Upper lobe of left lung (tissue), 6 donors: ENCODE data around the gene PRSS56. TPM values are rescaled to one million over a fixed set of nuclear protein-coding genes. Genes with fewer than 3 reads are reported as not detected.
A peak's percentile ranks its signal among the peaks of the same experiment; 100 is the strongest.

ENCODE experiments used
- ATAC-seq, 2 donors: fragments of 200-7000 bp; cut with Tn5 transposase; one replicate each; pipeline ENCODE4 v1.9.1; 2022; ENCODE audit warnings: mild to moderate bottlenecking in 2 of 2, moderate library complexity in 2 of 2; ENCODE audit not compliant: low FRiP score in 2 of 2
- DNase-seq, 2 donors: peaks; one replicate each; pipeline ENCODE4 v3.0.0-alpha.2; 2019 to 2020
- H3K27ac ChIP-seq, 4 donors: fragments of 200-600 bp; sonication (generic); one replicate each; pipeline ENCODE4 v1.5.1; 2016 to 2019
- H3K27me3 ChIP-seq, 4 donors: fragments of 200-600 bp; sonication (generic); one replicate each; pipeline ENCODE4 v1.5.1; 2017 to 2019
- H3K36me3 ChIP-seq, 4 donors: fragments of 200-600 bp; sonication (generic); one replicate each; pipeline ENCODE4 v1.5.1; 2016 to 2019
- H3K4me1 ChIP-seq, 4 donors: fragments of 200-600 bp; sonication (generic); one replicate each; pipeline ENCODE4 v1.5.1; 2018 to 2019
- H3K4me3 ChIP-seq, 4 donors: fragments of 200-600 bp; sonication (generic); one replicate each; pipeline ENCODE4 v1.5.1; 2017 to 2019; ENCODE audit warnings: mild to moderate bottlenecking in 2 of 4, moderate library complexity in 1 of 4
- H3K9me3 ChIP-seq, 4 donors: fragments of 200-600 bp; sonication (generic); one replicate each; pipeline ENCODE4 v1.5.1; 2018 to 2019
- EP300 ChIP-seq, 4 donors: sonication (generic); formaldehyde crosslinking; IDR thresholded peaks; one replicate each; pipeline ENCODE4 v1.5.1; 2017; ENCODE audit warnings: antibody characterized with exemption in 4 of 4, control low read depth in 2 of 4
- POLR2A ChIP-seq, 4 donors: fragments of 450-650 bp; IDR thresholded peaks; one replicate each; pipeline ENCODE4 v1.5.1; 2016 to 2017; ENCODE audit warnings: antibody characterized with exemption in 4 of 4, mild to moderate bottlenecking in 2 of 4
- POLR2AphosphoS5 ChIP-seq, 2 donors: sonication (generic); formaldehyde crosslinking; IDR thresholded peaks; one replicate each; pipeline ENCODE4 v1.5.1; 2017; ENCODE audit warnings: antibody characterized with exemption in 2 of 2
- WGBS, 2 donors: methylation state at CpG; one replicate each; pipeline ENCODE4 v1.1.5; 2017 to 2018; 5-methylcytosine and 5-hydroxymethylcytosine counted together
- total RNA-seq, 6 donors: library from RNA; depleted of rRNA in 4 of 6; stranded (reverse); fragments of >200 nt in 4 of 6; gene quantifications; one replicate each; pipeline versions ENCODE4 v1.1.0 to v1.2.1, GENCODE V29; 2016 to 2021
- TF ChIP-seq, protein P1 (sequence below), 6 experiments: fragments of 450-650 bp in 4 of 6; fragments of 200-600 bp in 2 of 6; sonication (generic) in 2 of 6; IDR thresholded peaks; one replicate each; pipeline ENCODE4 v1.5.1; 2016 to 2019; ENCODE audit warnings: antibody characterized with exemption in 6 of 6
- donor health status: DM: no; HTN: no; CAD: no; lungs with moderate emphysema.
- donor health status: DM: no; HTN: yes; CAD: no; lungs with severe emphysema.

The PRSS56 gene
- total RNA-seq, 6 donors from 2014 or later, result not detected

- DNase-seq (peak in 1 of 2 donors; percentile 20), ATAC-seq (peak in 1 of 2 donors; percentile 28)
- WGBS, 2 donors, result 0 to 17% methylated on average over 1 to 4 of the region's 4 CpGs
- H3K4me1 ChIP-seq, result peaks cover 0 to 4% (median 0%) of the 10 kb centered on the region in 4 donors
- H3K36me3 ChIP-seq, result no peaks in the 10 kb centered on the region
- H3K27me3 ChIP-seq, result no peaks in the 10 kb centered on the region
- peaks cover 0 to 7% (median 3%) of the 10 kb centered on the region in 4 donors for H3K9me3 ChIP-seq
- no peak overlapping the region for H3K4me3 ChIP-seq
- no peak overlapping the region for H3K27ac ChIP-seq
- TF ChIP-seq, protein P1, sequence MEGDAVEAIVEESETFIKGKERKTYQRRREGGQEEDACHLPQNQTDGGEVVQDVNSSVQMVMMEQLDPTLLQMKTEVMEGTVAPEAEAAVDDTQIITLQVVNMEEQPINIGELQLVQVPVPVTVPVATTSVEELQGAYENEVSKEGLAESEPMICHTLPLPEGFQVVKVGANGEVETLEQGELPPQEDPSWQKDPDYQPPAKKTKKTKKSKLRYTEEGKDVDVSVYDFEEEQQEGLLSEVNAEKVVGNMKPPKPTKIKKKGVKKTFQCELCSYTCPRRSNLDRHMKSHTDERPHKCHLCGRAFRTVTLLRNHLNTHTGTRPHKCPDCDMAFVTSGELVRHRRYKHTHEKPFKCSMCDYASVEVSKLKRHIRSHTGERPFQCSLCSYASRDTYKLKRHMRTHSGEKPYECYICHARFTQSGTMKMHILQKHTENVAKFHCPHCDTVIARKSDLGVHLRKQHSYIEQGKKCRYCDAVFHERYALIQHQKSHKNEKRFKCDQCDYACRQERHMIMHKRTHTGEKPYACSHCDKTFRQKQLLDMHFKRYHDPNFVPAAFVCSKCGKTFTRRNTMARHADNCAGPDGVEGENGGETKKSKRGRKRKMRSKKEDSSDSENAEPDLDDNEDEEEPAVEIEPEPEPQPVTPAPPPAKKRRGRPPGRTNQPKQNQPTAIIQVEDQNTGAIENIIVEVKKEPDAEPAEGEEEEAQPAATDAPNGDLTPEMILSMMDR (IDR thresholded peaks at IDR 0.05), result no peak
- TF ChIP-seq POLR2AphosphoS5 (IDR thresholded peaks at IDR 0.05), result no peak
- no peak for TF ChIP-seq POLR2A (IDR thresholded peaks at IDR 0.05)
- TF ChIP-seq EP300 (IDR thresholded peaks at IDR 0.05), result no peak
Observed at GRCh38 chr2:232538671-232539070, 18.5 kb downstream of the PRSS56 start.

- Histone ChIP-seq H3K36me3 (no peaks in the 10 kb centered on the region), H3K27ac (no peak within 1 kb of the TSS), H3K4me1 (peaks cover 0 to 4% (median 0%) of the 10 kb centered on the region in 4 donors), H3K9me3 (peaks cover 0 to 7% (median 3%) of the 10 kb centered on the region in 4 donors), H3K4me3 (no peak within 1 kb of the TSS), H3K27me3 (no peaks in the 10 kb centered on the region)
- ATAC-seq (peak in 1 of 2 donors; percentile 2), DNase-seq (peak; percentile 18 to 65)
- WGBS, 2 donors, result 58% methylated on average over 23 of the region's 23 CpGs; no CpG with 5 or more reads in 1 of the 2 donors
- TF ChIP-seq, protein P1 (IDR thresholded peaks at IDR 0.05), result no peak
- no peak for TF ChIP-seq EP300 (IDR thresholded peaks at IDR 0.05)
- no peak for TF ChIP-seq POLR2A (IDR thresholded peaks at IDR 0.05)
- no peak for TF ChIP-seq POLR2AphosphoS5 (IDR thresholded peaks at IDR 0.05)
Observed at GRCh38 chr2:232539298-232540231, 19.4 kb downstream of the PRSS56 start, which contains the start of gene CHRNG. Gene CHRNG, plus strand, starts transcription at chr2:232539692. Its CDS starts 56 bp downstream, at chr2:232539748.

- H3K36me3 ChIP-seq, result no peaks in the 10 kb centered on the region
- H3K4me3 ChIP-seq, result no peak overlapping the region
- ATAC-seq (no peak), DNase-seq (peak in 1 of 2 donors; percentile 8)
- 78 to 83% methylated on average over 17 of the region's 17 CpGs for WGBS, 2 donors
- TF ChIP-seq EP300 (IDR thresholded peaks at IDR 0.05) (no peak), POLR2AphosphoS5 (IDR thresholded peaks at IDR 0.05) (no peak), POLR2A (IDR thresholded peaks at IDR 0.05) (no peak)
- TF ChIP-seq, protein P1 (IDR thresholded peaks at IDR 0.05), result no peak
- H3K27ac ChIP-seq, result no peak overlapping the region
- H3K9me3 ChIP-seq, result peaks cover 0 to 7% (median 3%) of the 10 kb centered on the region in 4 donors
- H3K27me3 ChIP-seq, result no peaks in the 10 kb centered on the region
- H3K4me1 ChIP-seq, result peaks cover 0 to 4% (median 0%) of the 10 kb centered on the region in 4 donors
Observed at GRCh38 chr2:232540441-232541041, 20.4 kb downstream of the PRSS56 start.

DNA sequence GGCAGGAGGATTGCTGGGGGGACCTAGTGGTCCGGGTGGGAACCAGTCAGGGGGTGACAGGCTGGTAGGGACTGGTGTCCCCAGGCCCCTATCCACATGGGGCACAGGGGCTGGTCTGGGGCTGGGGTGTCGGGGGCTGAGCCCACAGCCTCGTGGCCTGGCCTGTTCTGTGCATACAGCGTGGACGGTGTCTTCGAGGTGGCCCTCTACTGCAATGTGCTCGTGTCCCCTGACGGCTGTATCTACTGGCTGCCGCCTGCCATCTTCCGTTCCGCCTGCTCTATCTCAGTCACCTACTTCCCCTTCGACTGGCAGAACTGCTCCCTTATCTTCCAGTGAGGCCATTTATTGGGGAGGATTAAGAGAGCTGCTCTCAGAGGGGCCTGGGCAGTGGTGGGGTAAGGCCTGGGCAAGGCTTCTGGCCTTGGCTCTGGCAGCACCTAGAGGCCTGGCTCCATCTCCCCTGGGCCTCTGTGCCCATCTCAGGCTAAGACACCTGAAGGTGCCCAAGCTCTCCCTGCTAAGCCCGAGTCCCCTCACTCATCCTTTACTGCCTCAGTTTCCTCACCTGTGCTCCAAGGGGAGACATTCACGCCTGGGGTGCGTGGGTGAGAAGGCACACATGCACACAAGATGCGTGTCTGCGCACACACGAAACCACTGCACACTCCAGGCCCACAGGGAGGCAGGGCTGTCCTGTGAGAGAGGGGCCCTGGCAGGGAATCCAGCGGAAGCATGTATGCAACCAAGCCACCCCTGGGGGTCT is 21.2 kb downstream of the PRSS56 start:
- Histone ChIP-seq H3K9me3 (peaks cover 0 to 3% (median under 1%) of the 10 kb centered on the region in 4 donors), H3K36me3 (no peaks in the 10 kb centered on the region), H3K27ac (no peak overlapping the region), H3K4me3 (no peak overlapping the region), H3K27me3 (no peaks in the 10 kb centered on the region), H3K4me1 (peaks cover 0 to 7% (median 3%) of the 10 kb centered on the region in 4 donors)
- 61 to 70% methylated on average over 18 to 19 of the region's 19 CpGs for whole genome bisulfite sequencing, 2 donors
- ATAC-seq (peak in 1 of 2 donors; percentile 9), DNase-seq (peak; percentile 21 to 51)
- TF ChIP-seq, protein P1 (IDR thresholded peaks at IDR 0.05), result no peak
- TF ChIP-seq EP300 (IDR thresholded peaks at IDR 0.05), result no peak
- TF ChIP-seq POLR2AphosphoS5 (IDR thresholded peaks at IDR 0.05), result no peak
- TF ChIP-seq POLR2A (IDR thresholded peaks at IDR 0.05), result no peak
